Endothelial cell of umbilical vein (primary cell): ENCODE results near the gene ETFB. TPM values are rescaled to one million over a fixed set of nuclear protein-coding genes. Genes with fewer than 3 reads are reported as not detected.

Source experiments
- BruUV-seq: library from RNA; stranded (reverse); fragments of 400-500 nt; replicated peaks from 2 replicates; lab custom pipeline; 2021; lab: Mats Ljungman, UMichigan
- CTCF ChIA-PET: fragments of 300-600, 350-600 bp; sonication (Branson Sonifier 250); formaldehyde crosslinking; loops from one replicate; lab custom pipeline; 2021; ENCODE audit warnings: antibody characterized with exemption, inconsistent platforms; lab: Charles Lee
- POLR2A ChIA-PET: fragments of 300-600, 350-600 bp; sonication (Branson Sonifier 250); formaldehyde crosslinking; loops from one replicate; lab custom pipeline; 2021; ENCODE audit warnings: antibody characterized with exemption, inconsistent platforms; lab: Charles Lee
- DNase-seq: peaks from one replicate; pipeline ENCODE4 v3.0.0-alpha.2; 2011; ENCODE audit warnings: low read depth, low spot score
- FAIRE-seq: peaks from 2 replicates; lab custom pipeline; 2011; peaks lifted over from hg19 to GRCh38; lab: Jason Lieb, UNC
- H2AFZ ChIP-seq: 2 replicates; pipeline ENCODE4 v1.6.0; 2012; ENCODE audit warnings: low read depth, low read length, control low read depth, inconsistent platforms
- H3K27ac ChIP-seq: 2 replicates; pipeline ENCODE4 v1.5.1; 2011; ENCODE audit warnings: low read depth, mild to moderate bottlenecking, control low read depth, low read length, moderate library complexity; ENCODE audit not compliant: insufficient read depth
- H3K27me3 ChIP-seq, 2 experiments: 2 replicates each; pipeline versions ENCODE4 v1.6.0 to v1.6.1; 2011; ENCODE audit warnings: low read length in 2 of 2, mixed read lengths in 1 of 2; ENCODE audit not compliant: control insufficient read depth in 2 of 2, insufficient read depth in 2 of 2
- H3K36me3 ChIP-seq, 2 experiments: 2 replicates in 1 of 2; 3 replicates in 1 of 2; pipeline ENCODE4 v1.5.1; 2011; ENCODE audit warnings: low read length in 2 of 2, mild to moderate bottlenecking in 1 of 2, moderate library complexity in 1 of 2; ENCODE audit not compliant: control insufficient read depth in 2 of 2, insufficient read depth in 2 of 2; ENCODE audit errors: extremely low read depth in 1 of 2
- H3K4me1 ChIP-seq: 3 replicates; pipeline ENCODE4 v1.5.1; 2011; ENCODE audit warnings: mild to moderate bottlenecking, low read length; ENCODE audit not compliant: control insufficient read depth, insufficient read depth; ENCODE audit errors: extremely low read depth
- H3K4me2 ChIP-seq: 2 replicates; pipeline ENCODE4 v1.6.1; 2011; ENCODE audit warnings: low read length, control low read depth, mixed read lengths; ENCODE audit not compliant: insufficient read depth
- H3K4me3 ChIP-seq, 3 experiments: fragments of 200-600 bp in 1 of 3; sonication (generic), shearing (Covaris generic) in 1 of 3; replicated peaks in 1 of 3; 2 replicates each; pipeline ENCODE4 v1.5.1; 2011 to 2016; ENCODE audit warnings: control low read depth in 3 of 3, low read length in 3 of 3, mild to moderate bottlenecking in 2 of 3, inconsistent platforms in 1 of 3, low read depth in 1 of 3, moderate library complexity in 1 of 3; ENCODE audit not compliant: insufficient read depth in 1 of 3
- H3K79me2 ChIP-seq: 2 replicates; pipeline ENCODE4 v1.6.0; 2012; ENCODE audit warnings: low read length, inconsistent platforms; ENCODE audit not compliant: control insufficient read depth, insufficient read depth
- H3K9ac ChIP-seq: replicated peaks from 2 replicates; pipeline ENCODE3; 2011; ENCODE audit warnings: low read length, control low read depth; ENCODE audit not compliant: insufficient read depth; ENCODE audit errors: extremely low read depth
- H3K9me1 ChIP-seq: replicated peaks from 3 replicates; pipeline ENCODE4 v1.6.0; 2011; ENCODE audit warnings: mild to moderate bottlenecking, low read length; ENCODE audit not compliant: control insufficient read depth, insufficient read depth; ENCODE audit errors: extremely low read depth
- H3K9me3 ChIP-seq: replicated peaks from 2 replicates; pipeline ENCODE4 v1.5.1; 2012; ENCODE audit warnings: low read length, inconsistent platforms; ENCODE audit not compliant: control insufficient read depth, insufficient read depth
- H4K20me1 ChIP-seq: replicated peaks from 2 replicates; pipeline ENCODE3; 2011; ENCODE audit warnings: mild to moderate bottlenecking, low read length; ENCODE audit not compliant: control insufficient read depth, insufficient read depth; ENCODE audit errors: extremely low read depth
- CTCF ChIP-seq, 2 donors: IDR thresholded peaks; 1 replicate in 1 of 2; 2 replicates in 1 of 2; pipeline ENCODE4 v1.5.1; 2011; ENCODE audit warnings: low read length in 2 of 2, mild to moderate bottlenecking in 2 of 2, moderate library complexity in 2 of 2, control low read depth in 1 of 2, inconsistent platforms in 1 of 2, low read depth in 1 of 2; ENCODE audit not compliant: insufficient read depth in 1 of 2; ENCODE audit errors: extremely low read depth in 1 of 2
- EZH2 ChIP-seq: IDR thresholded peaks from 2 replicates; pipeline ENCODE4 v1.6.1; 2012; ENCODE audit warnings: borderline replicate concordance, low read depth, mild to moderate bottlenecking, moderate library complexity, low read length, inconsistent platforms; ENCODE audit not compliant: severe bottlenecking
- FOS ChIP-seq: IDR thresholded peaks from 2 replicates; pipeline ENCODE4 v1.6.1; 2011; ENCODE audit warnings: mild to moderate bottlenecking, low read length, moderate library complexity, borderline replicate concordance; ENCODE audit not compliant: insufficient read depth
- GATA2 ChIP-seq: IDR thresholded peaks from 2 replicates; pipeline ENCODE4 v1.7.0; 2011; ENCODE audit warnings: low read depth, mild to moderate bottlenecking, moderate library complexity, mixed read lengths, low read length; ENCODE audit not compliant: insufficient read length, insufficient read depth
- JUN ChIP-seq: IDR thresholded peaks from 2 replicates; pipeline ENCODE4 v1.6.1; 2011; ENCODE audit warnings: borderline replicate concordance, low read depth; ENCODE audit not compliant: insufficient read length, insufficient read depth
- MAX ChIP-seq: IDR thresholded peaks from 2 replicates; pipeline ENCODE4 v1.6.1; 2011; ENCODE audit not compliant: insufficient read depth, insufficient read length
- MYC ChIP-seq: IDR thresholded peaks from one replicate; pipeline ENCODE4 v1.6.1; 2011; ENCODE audit warnings: mild to moderate bottlenecking, low read depth, low read length
- POLR2A ChIP-seq: IDR thresholded peaks from 2 replicates; pipeline ENCODE4 v1.6.1; 2012; ENCODE audit warnings: low read depth, mild to moderate bottlenecking, control low read depth, low read length
- POLR2AphosphoS5 ChIP-seq: IDR thresholded peaks from 2 replicates; pipeline ENCODE4 v1.6.1; 2012; ENCODE audit warnings: low read depth, mild to moderate bottlenecking, control low read depth, low read length, moderate library complexity; ENCODE audit not compliant: insufficient read depth
- dilution Hi-C: fragments of 300-500 bp; cut with MboI; formaldehyde crosslinking; loops from one replicate; pipeline ENCODE4 v1.15.0; 2019; ENCODE audit warnings: low sequenced_read_pairs; ENCODE audit not compliant: extremely low pct_ligation_motif_present
- intact Hi-C: fragments of 100-400 bp; cut with micrococcal nuclease; formaldehyde crosslinking; loops from one replicate; pipeline ENCODE4 v1.10.0; 2022
- polyA plus RNA-seq, 4 experiments: library from polyadenylated mRNA; depleted of rRNA in 3 of 4; stranded (reverse) in 3 of 4; unstranded in 1 of 4; fragments of >200 nt; gene quantifications; 2 replicates each; pipeline versions ENCODE4 v1.2.1 to v1.2.3, GENCODE V29; 2011 to 2012; ENCODE audit warnings: missing spikeins in 1 of 4
- total RNA-seq: library from RNA; stranded (reverse); gene quantifications from 2 replicates; pipeline ENCODE4 v1.2.3, GENCODE V29; 2021

The ETFB gene
- total and polyA plus RNA-seq, 2 donors (not counting 3 experiments of a cell fraction or from before 2014, with no cell fraction given): 54.1 to 99.2 TPM

GRCh38 chr19:51318687-51319648, 47.2 kb downstream of the ETFB start:
- Histone ChIP-seq H3K27me3 (no peaks in the 10 kb centered on the region), H3K79me2 (no peaks in the 10 kb centered on the region), H4K20me1 (no peaks in the 10 kb centered on the region), H3K9ac (no peak overlapping the region), H3K27ac (no peak overlapping the region), H2AFZ (no peak overlapping the region), H3K4me2 (no peak overlapping the region), H3K4me1 (no peaks in the 10 kb centered on the region), H3K36me3 (no peaks in the 10 kb centered on the region), H3K4me3 (no peak overlapping the region), H3K9me1 (no peaks in the 10 kb centered on the region), H3K9me3 (no peaks in the 10 kb centered on the region)
- dilution Hi-C loops: no loop called here
- POLR2A ChIA-PET: no interaction called here
- FAIRE-seq (no peak), DNase-seq (no peak)
- BruUV-seq: no TSS peak
- TF ChIP-seq EZH2: no peak
- no peak for TF ChIP-seq FOS
- TF ChIP-seq JUN: no peak
- no peak for TF ChIP-seq GATA2
- no peak for TF ChIP-seq POLR2A
- no peak for TF ChIP-seq MYC
- no peak for TF ChIP-seq MAX
- TF ChIP-seq POLR2AphosphoS5: no peak
- no peak for TF ChIP-seq CTCF (IDR thresholded peaks at IDR 0.05; ENCODE audit: extremely low read depth in 1 of 2, insufficient read depth in 1 of 2, low read depth in 1 of 2, low read length in 2 of 2)
- CTCF ChIA-PET: no interaction called here
- intact Hi-C loops: no loop called here
